Epithelial cell of esophagus (primary cell): Measurements from ENCODE around the gene FBXW10B.
"Not testable (repeated sequence)": the region's sequence is repeated elsewhere in the genome, so short reads cannot be mapped to it uniquely, and the experiment has no call there.

Source experiments
- DNase-seq: peaks from one replicate; pipeline ENCODE4 v3.0.0; 2010; ENCODE audit warnings: low read depth
- H3K4me3 ChIP-seq: 2 replicates; pipeline ENCODE4 v1.5.1; 2011; ENCODE audit warnings: mild to moderate bottlenecking, low read length, control low read depth

The FBXW10B gene

GRCh38 chr17:15590844-15591243, 28.7 kb downstream of the FBXW10B start:
- not testable (repeated sequence) for DNase-seq, H3K4me3 ChIP-seq

DNA sequence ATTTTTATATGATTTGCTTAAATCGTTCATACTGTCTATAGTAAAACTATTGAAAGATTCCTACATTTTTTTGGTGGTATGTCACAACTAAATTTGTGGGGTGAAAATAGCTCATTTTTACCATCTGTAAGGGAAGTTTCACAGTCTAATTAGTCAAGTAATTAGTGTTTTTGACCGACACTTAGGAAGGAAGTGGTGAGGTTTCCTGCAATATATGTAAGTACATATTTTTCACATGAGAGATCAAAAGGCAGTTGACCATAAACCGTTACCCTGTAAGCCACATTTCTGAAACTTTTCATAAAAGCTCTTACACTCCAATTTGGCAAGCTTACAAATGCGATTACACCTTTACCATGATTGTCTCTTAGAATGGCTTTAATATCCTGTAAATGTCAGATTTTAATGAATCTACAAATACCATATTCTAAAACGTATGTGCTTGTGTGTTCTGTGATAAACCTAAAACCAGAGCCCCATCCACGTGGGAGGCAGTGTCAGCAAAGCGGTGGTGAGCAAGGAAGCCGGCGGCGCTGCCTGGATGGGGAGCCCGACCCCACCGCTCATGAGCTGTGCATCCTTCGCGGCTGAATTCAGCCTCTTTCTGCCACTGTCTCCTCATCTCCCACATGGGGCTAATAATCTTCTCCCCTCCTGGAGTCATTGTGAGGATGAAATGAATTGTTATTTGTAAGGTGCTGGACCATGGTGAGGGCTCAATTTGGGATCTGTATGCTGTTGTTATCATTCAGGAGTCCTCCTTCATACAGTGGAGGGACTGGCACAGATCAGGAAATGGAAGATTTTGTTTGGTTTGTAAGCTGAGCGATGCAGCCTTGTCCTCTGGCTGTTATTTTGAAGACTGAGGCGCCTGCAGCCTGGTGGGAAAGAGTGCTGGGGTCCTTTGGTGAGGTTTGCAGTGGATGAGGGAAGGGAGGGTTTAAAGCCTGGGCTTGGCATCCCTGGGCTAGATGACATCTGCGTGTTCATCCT, 29.7 kb downstream of the FBXW10B start:
- DNase-seq, H3K4me3 ChIP-seq: not testable (repeated sequence)

- not testable (repeated sequence) for H3K4me3 ChIP-seq, DNase-seq
Measured at GRCh38 chr17:15588017-15588416, 31.5 kb downstream of the FBXW10B start.

- H3K4me3 ChIP-seq, DNase-seq: not testable (repeated sequence)
Measured at GRCh38 chr17:15583313-15583712, 36.2 kb downstream of the FBXW10B start.

DNA sequence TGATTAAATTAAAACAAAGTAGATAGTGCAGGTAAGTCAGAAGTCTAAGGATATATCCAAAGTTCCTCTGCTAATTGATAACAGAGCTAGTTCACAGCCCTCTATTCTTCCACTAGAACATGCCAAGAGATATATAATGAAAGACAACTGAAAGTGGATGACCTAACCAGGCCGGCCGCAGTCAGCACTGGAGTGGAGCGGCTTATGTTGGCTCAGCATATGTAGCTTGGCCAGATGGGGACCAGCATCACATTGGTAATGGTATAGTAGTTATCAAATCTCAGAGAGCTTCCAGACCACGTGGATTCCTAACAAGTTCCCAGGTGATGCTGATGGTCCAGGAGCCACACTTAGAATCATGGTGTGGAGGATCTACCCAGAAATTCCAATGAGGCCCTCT, 38.0 kb downstream of the FBXW10B start:
- H3K4me3 ChIP-seq, DNase-seq: not testable (repeated sequence)

- DNase-seq, H3K4me3 ChIP-seq: not testable (repeated sequence)
Measured at GRCh38 chr17:15576848-15577247, 42.7 kb downstream of the FBXW10B start.

GRCh38 chr17:15574660-15575059, 44.8 kb downstream of the FBXW10B start:
- DNase-seq, H3K4me3 ChIP-seq: not testable (repeated sequence)

- DNase-seq, H3K4me3 ChIP-seq: not testable (repeated sequence)
Measured at GRCh38 chr17:15573870-15574269, 45.6 kb downstream of the FBXW10B start.
